Mesenchymal stem cell (in vitro differentiated cells and primary cell): ENCODE results near the gene PPP1R9B.

Experiments
- DNase-seq: peaks from one replicate; pipeline ENCODE4 v3.0.0-alpha.2; 2013
- H2AFZ ChIP-seq: one replicate; pipeline ENCODE4 v1.6.1; 2013; ENCODE audit warnings: low read depth, mild to moderate bottlenecking, control low read depth, inconsistent platforms, low read length, moderate library complexity
- H2AK5ac ChIP-seq: 2 replicates; pipeline ENCODE4 v1.6.1; 2013; ENCODE audit warnings: low read length, moderate library complexity, mild to moderate bottlenecking, inconsistent platforms; ENCODE audit not compliant: severe bottlenecking
- H2BK120ac ChIP-seq: one replicate; pipeline ENCODE4 v1.6.1; 2013; ENCODE audit warnings: low read depth, mild to moderate bottlenecking, inconsistent platforms, low read length, moderate library complexity
- H2BK12ac ChIP-seq, 2 experiments: one replicate each; pipeline ENCODE4 v1.6.1; 2013; ENCODE audit warnings: inconsistent platforms in 2 of 2, low read length in 2 of 2, mild to moderate bottlenecking in 2 of 2, moderate library complexity in 2 of 2, control low read depth in 1 of 2
- H2BK15ac ChIP-seq: one replicate; pipeline ENCODE4 v1.6.1; 2013; ENCODE audit warnings: mild to moderate bottlenecking, low read depth, inconsistent platforms; ENCODE audit not compliant: poor library complexity, severe bottlenecking
- H2BK5ac ChIP-seq: 2 replicates; pipeline ENCODE4 v1.6.1; 2013; ENCODE audit warnings: low read depth, mild to moderate bottlenecking, low read length, control low read depth, inconsistent platforms; ENCODE audit not compliant: poor library complexity, severe bottlenecking
- H3K14ac ChIP-seq, 2 experiments: one replicate each; pipeline ENCODE4 v1.6.1; 2013; ENCODE audit warnings: inconsistent platforms in 2 of 2, low read length in 2 of 2, control low read depth in 1 of 2, mild to moderate bottlenecking in 1 of 2, moderate library complexity in 1 of 2
- H3K18ac ChIP-seq, 2 experiments: one replicate each; pipeline ENCODE4 v1.6.1; 2013; ENCODE audit warnings: inconsistent platforms in 2 of 2, low read length in 2 of 2, control low read depth in 1 of 2, low read depth in 1 of 2, mild to moderate bottlenecking in 1 of 2
- H3K23ac ChIP-seq, 2 experiments: one replicate each; pipeline ENCODE4 v1.6.1; 2013; ENCODE audit warnings: inconsistent platforms in 2 of 2, low read length in 2 of 2, mild to moderate bottlenecking in 2 of 2, moderate library complexity in 2 of 2, control low read depth in 1 of 2
- H3K27ac ChIP-seq: 2 replicates; pipeline ENCODE4 v1.5.1; 2013; ENCODE audit warnings: mild to moderate bottlenecking, moderate library complexity, low read length, control low read depth, inconsistent platforms; ENCODE audit not compliant: poor library complexity, severe bottlenecking
- H3K27me3 ChIP-seq, 2 experiments: 2 replicates each; pipeline versions ENCODE4 v1.6.1 to v1.7.0; 2013; ENCODE audit warnings: low read length in 2 of 2, mild to moderate bottlenecking in 2 of 2, moderate library complexity in 2 of 2, control low read depth in 1 of 2, inconsistent platforms in 1 of 2; ENCODE audit not compliant: control insufficient read depth in 1 of 2, insufficient read depth in 1 of 2
- H3K36me3 ChIP-seq, 2 experiments: 2 replicates each; pipeline versions ENCODE4 v1.6.1 to v1.7.0; 2013; ENCODE audit warnings: low read length in 2 of 2, control low read depth in 1 of 2, inconsistent platforms in 1 of 2, low read depth in 1 of 2, mild to moderate bottlenecking in 1 of 2; ENCODE audit not compliant: insufficient read depth in 2 of 2, control insufficient read depth in 1 of 2
- H3K4ac ChIP-seq, 2 experiments: one replicate each; pipeline ENCODE4 v1.6.1; 2013; ENCODE audit warnings: inconsistent platforms in 2 of 2, low read length in 2 of 2, mild to moderate bottlenecking in 2 of 2, moderate library complexity in 2 of 2, control low read depth in 1 of 2, low read depth in 1 of 2
- H3K4me1 ChIP-seq: 2 replicates; pipeline ENCODE4 v1.6.1; 2013; ENCODE audit warnings: low read depth, low read length, control low read depth; ENCODE audit not compliant: control insufficient read depth, insufficient read depth
- H3K4me2 ChIP-seq: 2 replicates; pipeline ENCODE4 v1.6.1; 2013; ENCODE audit warnings: low read length, mild to moderate bottlenecking, inconsistent platforms; ENCODE audit not compliant: poor library complexity, severe bottlenecking
- H3K4me3 ChIP-seq, 2 experiments: 2 replicates each; pipeline versions ENCODE4 v1.5.1 to v1.7.0; 2013; ENCODE audit warnings: low read length in 2 of 2, mild to moderate bottlenecking in 2 of 2, control low read depth in 1 of 2, low read depth in 1 of 2; ENCODE audit not compliant: insufficient read depth in 1 of 2
- H3K79me1 ChIP-seq: replicated peaks from 2 replicates; pipeline ENCODE4 v1.6.1; 2013; ENCODE audit warnings: mild to moderate bottlenecking, control low read depth, low read length, inconsistent platforms; ENCODE audit not compliant: poor library complexity, severe bottlenecking
- H3K9ac ChIP-seq: 2 replicates; pipeline ENCODE4 v1.7.0; 2013; ENCODE audit warnings: mild to moderate bottlenecking, low read length, moderate library complexity
- H3K9me3 ChIP-seq: 2 replicates; pipeline ENCODE4 v1.7.0; 2013; ENCODE audit warnings: mild to moderate bottlenecking, low read length; ENCODE audit not compliant: control insufficient read depth
- H4K8ac ChIP-seq: one replicate; pipeline ENCODE4 v1.6.1; 2013; ENCODE audit warnings: inconsistent platforms, mild to moderate bottlenecking, low read length, moderate library complexity
- H4K91ac ChIP-seq: one replicate; pipeline ENCODE4 v1.6.1; 2013; ENCODE audit warnings: mild to moderate bottlenecking, low read length, inconsistent platforms
- WGBS: methylation state at CpG from one replicate; pipeline ENCODE4 v1.1.7; 2013; ENCODE audit warnings: mixed read lengths; 5-methylcytosine and 5-hydroxymethylcytosine counted together

The PPP1R9B gene

DNA sequence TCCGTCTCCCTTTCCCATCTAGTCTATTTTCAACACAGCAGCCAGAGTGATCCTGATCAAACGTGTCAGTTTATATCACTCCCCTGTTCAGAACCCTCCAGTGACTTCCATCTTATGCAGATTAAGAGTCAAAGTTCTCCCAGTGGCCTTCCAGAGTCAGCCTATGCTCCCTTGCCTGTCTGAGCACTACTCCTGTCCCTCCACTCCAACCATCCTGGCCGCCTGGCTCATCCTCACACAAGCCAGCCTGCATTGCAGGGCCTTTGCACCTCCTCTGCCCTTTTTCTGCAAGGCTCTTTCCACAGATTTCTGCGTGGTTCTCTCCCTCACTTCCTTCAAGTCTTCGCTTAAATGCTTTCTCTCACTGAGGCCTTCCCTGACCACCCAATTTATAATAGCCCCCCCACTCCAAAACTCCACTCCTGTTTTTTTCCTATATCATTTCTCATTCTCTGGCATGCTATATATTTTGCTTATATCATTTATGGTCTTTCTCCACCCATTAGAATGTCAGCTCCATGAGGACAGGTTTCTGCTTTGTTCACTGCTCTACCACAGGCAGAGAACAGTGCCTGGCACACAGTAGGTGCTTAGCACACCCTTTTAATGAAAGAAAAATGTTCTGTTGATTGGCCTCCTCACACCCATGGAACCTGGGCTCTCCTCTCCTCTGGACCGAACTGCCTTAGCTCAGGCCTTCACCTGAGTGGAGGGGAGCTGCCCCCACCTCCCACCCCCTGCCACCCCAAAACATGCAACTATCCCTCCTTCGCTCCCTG is 29.8 kb downstream of the PPP1R9B start:
- Histone ChIP-seq H3K4me1 (peaks cover 37% of the 10 kb centered on the region), H3K27me3 (peaks cover 0 to 34% of the 10 kb centered on the region in 2 experiments), H2AK5ac (no peak overlapping the region), H2BK5ac (no peak overlapping the region), H3K9ac (no peak overlapping the region), H3K18ac (no peak overlapping the region), H4K8ac (no peak overlapping the region), H2AFZ (no peak overlapping the region), H2BK15ac (no peak overlapping the region), H3K79me1 (peaks cover 25% of the 10 kb centered on the region), H3K36me3 (peaks cover 0 to 53% of the 10 kb centered on the region in 2 experiments), H3K4ac (no peak overlapping the region), H3K4me3 (no peak overlapping the region), H2BK12ac (no peak overlapping the region), H3K23ac (no peak overlapping the region), H2BK120ac (no peak overlapping the region), H3K27ac (no peak overlapping the region), H3K4me2 (no peak overlapping the region), H3K14ac (no peak overlapping the region), H4K91ac (no peak overlapping the region), H3K9me3 (no peaks in the 10 kb centered on the region)
- no peak for DNase-seq
- 87% methylated on average over 7 of the region's 7 CpGs for WGBS

DNA sequence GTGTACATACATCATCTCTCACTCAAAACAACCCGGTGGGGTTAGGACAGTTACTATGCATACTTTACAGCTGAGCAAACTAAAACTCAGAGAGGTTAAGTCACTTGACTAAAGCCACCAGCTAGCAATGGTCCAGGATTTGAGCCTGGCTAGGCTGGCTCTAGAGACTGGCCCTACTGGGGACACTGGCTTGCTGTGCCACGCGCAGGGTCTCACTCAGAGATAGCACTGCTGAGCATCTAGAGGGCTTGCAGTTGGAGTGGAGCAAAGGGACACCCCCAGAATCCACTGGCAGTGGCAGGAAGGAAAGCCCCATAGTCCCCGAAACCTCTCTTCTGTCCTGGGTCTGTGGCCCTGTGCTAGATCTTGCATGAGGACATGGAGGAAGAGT is 31.7 kb downstream of the PPP1R9B start:
- no peak overlapping the region for H2BK15ac ChIP-seq
- no peak overlapping the region for H3K4me2 ChIP-seq
- H4K8ac ChIP-seq = no peak overlapping the region
- H2AK5ac ChIP-seq = no peak overlapping the region
- no peak overlapping the region for H3K4me3 ChIP-seq
- H3K79me1 ChIP-seq = peaks cover 18% of the 10 kb centered on the region
- H3K23ac ChIP-seq = no peak overlapping the region
- H3K9ac ChIP-seq = no peak overlapping the region
- no peak overlapping the region for H2BK120ac ChIP-seq
- H3K9me3 ChIP-seq = no peaks in the 10 kb centered on the region
- H3K14ac ChIP-seq = no peak overlapping the region
- H3K4ac ChIP-seq = no peak overlapping the region
- H2AFZ ChIP-seq = no peak overlapping the region
- H3K27ac ChIP-seq = no peak overlapping the region
- H2BK5ac ChIP-seq = no peak overlapping the region
- DNase-seq = no peak
- H3K27me3 ChIP-seq = peaks cover 0 to 34% of the 10 kb centered on the region in 2 experiments
- no peak overlapping the region for H2BK12ac ChIP-seq
- peaks cover 0 to 61% of the 10 kb centered on the region in 2 experiments for H3K36me3 ChIP-seq
- WGBS = 86% methylated on average over 4 of the region's 4 CpGs
- peaks cover 40% of the 10 kb centered on the region for H3K4me1 ChIP-seq
- H3K18ac ChIP-seq = no peak overlapping the region
- H4K91ac ChIP-seq = no peak overlapping the region

DNA sequence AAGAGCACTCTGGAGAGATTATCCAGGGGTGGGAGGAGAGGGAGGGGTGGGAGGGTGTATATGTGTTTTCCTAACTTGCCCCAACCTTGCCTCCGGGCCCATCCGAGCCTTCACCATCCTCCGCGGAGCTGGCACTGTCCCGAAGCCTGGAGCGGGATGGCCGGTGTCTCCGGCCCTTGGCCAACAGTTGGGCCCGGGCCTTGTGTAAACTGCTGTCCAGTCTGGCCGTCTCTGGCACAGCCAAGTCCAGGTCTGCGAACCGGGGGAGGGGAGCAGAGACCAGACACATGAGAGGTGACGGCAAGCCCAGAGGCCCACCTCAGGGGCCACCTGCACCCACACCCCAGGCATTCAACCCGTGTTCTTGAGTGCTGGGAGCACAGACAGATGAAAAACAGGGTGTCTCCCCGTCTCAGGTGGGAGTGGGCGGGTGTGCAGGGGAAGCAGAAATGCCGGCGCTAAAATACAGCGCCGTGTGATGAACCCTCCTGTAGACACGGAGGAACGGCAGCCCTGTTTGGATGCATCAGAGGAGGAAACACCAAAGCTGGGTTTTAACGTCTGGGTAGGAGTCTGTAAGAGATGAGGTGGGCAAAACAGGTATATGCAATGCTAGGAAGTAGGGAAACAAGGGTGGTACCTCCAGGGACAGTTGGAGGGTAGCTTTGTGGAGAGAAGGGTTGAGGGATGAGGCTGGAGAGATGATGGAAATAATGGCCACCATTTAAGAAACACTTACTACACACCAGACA is 32.2 kb downstream of the PPP1R9B start:
- Histone ChIP-seq H2BK120ac (no peak overlapping the region), H3K9ac (no peak overlapping the region), H2BK15ac (no peak overlapping the region), H3K4me2 (no peak overlapping the region), H3K4me3 (no peak overlapping the region), H2AK5ac (no peak overlapping the region), H4K91ac (no peak overlapping the region), H2BK12ac (no peak overlapping the region), H3K79me1 (peaks cover 18% of the 10 kb centered on the region), H3K27ac (no peak overlapping the region), H4K8ac (peak overlapping the region; percentile 21), H3K36me3 (peaks cover 0 to 67% of the 10 kb centered on the region in 2 experiments), H2BK5ac (no peak overlapping the region), H3K9me3 (no peaks in the 10 kb centered on the region), H3K23ac (no peak overlapping the region), H2AFZ (no peak overlapping the region), H3K14ac (no peak overlapping the region), H3K4me1 (peaks cover 38% of the 10 kb centered on the region), H3K18ac (no peak overlapping the region), H3K4ac (no peak overlapping the region), H3K27me3 (peaks cover 0 to 36% of the 10 kb centered on the region in 2 experiments)
- no peak for DNase-seq
- WGBS = 94% methylated on average over 22 of the region's 23 CpGs
